HepG2 (cell line): Measurements from ENCODE around the gene AGT. TPM values are rescaled to one million over a fixed set of nuclear protein-coding genes. Genes with fewer than 3 reads are reported as not detected.

Experiments used
- ATAC-seq: fragments of 200-7000 bp; cut with Tn5 transposase; 3 replicates; pipeline ENCODE4 v1.9.1; 2020; ENCODE audit warnings: mild to moderate bottlenecking, moderate library complexity
- BruUV-seq: library from RNA; stranded (reverse); fragments of 400-500 nt; replicated peaks from 2 replicates; lab custom pipeline; 2021; lab: Mats Ljungman, UMichigan
- CTCF ChIA-PET: fragments of 300-600 bp; formaldehyde crosslinking; extraction: SDS; loops from one replicate; lab custom pipeline; 2021; ENCODE audit warnings: low total read pairs, inconsistent platforms, low intra/inter-chr PET ratio; lab: Yijun Ruan, JAX
- POLR2A ChIA-PET: fragments of 350-600 bp; sonication (Branson Sonifier 250); formaldehyde crosslinking; loops from one replicate; lab custom pipeline; 2020; ENCODE audit warnings: antibody characterized with exemption, inconsistent platforms; lab: Yijun Ruan, JAX
- DNase-seq: peaks from one replicate; pipeline ENCODE4 v3.0.0-alpha.2; 2015; ENCODE audit warnings: low spot score
- FAIRE-seq: peaks from 3 replicates; lab custom pipeline; 2011; peaks lifted over from hg19 to GRCh38; lab: Jason Lieb, UNC
- H2AFZ ChIP-seq: one replicate; pipeline ENCODE4 v1.6.1; 2011; ENCODE audit warnings: low read length, inconsistent platforms
- H3K27ac ChIP-seq: fragments of 300-600 bp; 3 replicates; pipeline ENCODE4 v1.8.0; 2011; ENCODE audit warnings: mixed run types, mild to moderate bottlenecking, mixed read lengths, low read length, inconsistent platforms; ENCODE audit not compliant: insufficient read depth; ENCODE audit errors: extremely low read length
- H3K27me3 ChIP-seq, 2 experiments: fragments of 200-600 bp in 1 of 2; 2 replicates in 1 of 2; 3 replicates in 1 of 2; pipeline versions ENCODE4 v1.6.0 to v1.8.0; 2011; ENCODE audit warnings: low read length in 2 of 2, mild to moderate bottlenecking in 2 of 2, moderate library complexity in 2 of 2, inconsistent platforms in 1 of 2; ENCODE audit not compliant: insufficient read depth in 2 of 2, control insufficient read depth in 1 of 2
- H3K36me3 ChIP-seq, 2 experiments: fragments of 200-600 bp in 1 of 2; replicated peaks in 1 of 2; 2 replicates in 1 of 2; 3 replicates in 1 of 2; pipeline versions ENCODE4 v1.5.1 to v1.8.0; 2011; ENCODE audit warnings: low read length in 2 of 2, inconsistent platforms in 1 of 2; ENCODE audit not compliant: insufficient read depth in 2 of 2, control insufficient read depth in 1 of 2
- H3K4me1 ChIP-seq: 2 replicates; pipeline ENCODE4 v1.5.1; 2012; ENCODE audit warnings: low read length, inconsistent platforms; ENCODE audit not compliant: insufficient read depth
- H3K4me2 ChIP-seq: 2 replicates; pipeline ENCODE4 v1.6.0; 2011; ENCODE audit warnings: low read depth, low read length, inconsistent platforms
- H3K4me3 ChIP-seq, 3 experiments: fragments of 200-600 bp in 1 of 3; sonication (generic), shearing (Covaris generic) in 1 of 3; replicated peaks in 1 of 3; 2 replicates each; pipeline ENCODE4 v1.5.1; 2011 to 2016; ENCODE audit warnings: low read length in 3 of 3, inconsistent platforms in 2 of 3, low read depth in 2 of 3, mild to moderate bottlenecking in 2 of 3, control low read depth in 1 of 3, mixed read lengths in 1 of 3; ENCODE audit not compliant: insufficient read depth in 1 of 3
- H3K79me2 ChIP-seq: one replicate; pipeline ENCODE4 v1.6.1; 2011; ENCODE audit warnings: low read length, inconsistent platforms; ENCODE audit not compliant: insufficient read depth
- H3K9ac ChIP-seq: 2 replicates; pipeline ENCODE4 v1.6.0; 2011; ENCODE audit warnings: mild to moderate bottlenecking, low read depth, low read length, inconsistent platforms; ENCODE audit not compliant: insufficient read depth
- H3K9me3 ChIP-seq: 2 replicates; pipeline ENCODE4 v1.5.1; 2012; ENCODE audit warnings: mild to moderate bottlenecking, low read length
- H4K20me1 ChIP-seq: 2 replicates; pipeline ENCODE4 v1.6.0; 2011; ENCODE audit warnings: inconsistent platforms, mild to moderate bottlenecking, low read length, moderate library complexity; ENCODE audit not compliant: insufficient read depth
- ATF2 ChIP-seq: sonication (generic); formaldehyde crosslinking; IDR thresholded peaks from 2 replicates; pipeline ENCODE4 v1.4.0; 2020; ENCODE audit warnings: missing genetic modification reagents
- BHLHE40 ChIP-seq: IDR thresholded peaks from 2 replicates; pipeline ENCODE4 v1.6.1; 2011; ENCODE audit warnings: low read length, improper control_type of control experiment
- GABPB1 ChIP-seq: IDR thresholded peaks from 2 replicates; pipeline ENCODE4 v1.6.1; 2016; ENCODE audit warnings: mild to moderate bottlenecking, missing genetic modification reagents, moderate library complexity, missing compliant biosample characterization
- PAWR ChIP-seq: sonication (generic); formaldehyde crosslinking; IDR thresholded peaks from 2 replicates; pipeline ENCODE4 v1.4.0; 2020; ENCODE audit warnings: missing genetic modification reagents, mild to moderate bottlenecking, borderline replicate concordance
- SUZ12 ChIP-seq: fragments of 150-350 bp; IDR thresholded peaks from 2 replicates; pipeline ENCODE4 v1.6.1; 2014; ENCODE audit warnings: low read depth, low read length
- ZKSCAN8 ChIP-seq: IDR thresholded peaks from 2 replicates; pipeline ENCODE4 v1.6.1; 2016; ENCODE audit warnings: borderline replicate concordance, missing genetic modification reagents, missing compliant biosample characterization
- WGBS: methylation state at CpG from one replicate; pipeline ENCODE4 v1.1.6; 2017; ENCODE audit warnings: low lambda C conversion rate; 5-methylcytosine and 5-hydroxymethylcytosine counted together
- in situ Hi-C: cut with HindIII; loops from 2 replicates; pipeline ENCODE4 v1.10.0; 2017; ENCODE audit warnings: low pct_unique_long_range_greater_than_20kb; ENCODE audit not compliant: extremely low pct_ligation_motif_present
- intact Hi-C: fragments of 100-400 bp; cut with micrococcal nuclease; formaldehyde crosslinking; loops from one replicate; pipeline ENCODE4 v1.10.0; 2022; ENCODE audit not compliant: unreplicated experiment
- polyA plus RNA-seq, 8 experiments: library from polyadenylated mRNA; depleted of rRNA in 3 of 8; stranded (reverse) in 7 of 8; unstranded in 1 of 8; fragments of >200 nt; fragmentation: Illumina TruSeq in 4 of 8; extraction: Trizol in 4 of 8; gene quantifications; 2 replicates each; pipeline versions ENCODE4 v1.2.1 to v1.2.3, GENCODE V29; 2011 to 2016; ENCODE audit warnings: low read depth in 4 of 8, missing spikeins in 1 of 8, mixed read lengths in 1 of 8; ENCODE audit not compliant: insufficient read depth in 1 of 8
- total RNA-seq, 5 experiments: library from RNA; depleted of rRNA; stranded (reverse); fragments of >200 nt; fragmentation: Illumina TruSeq; extraction: Trizol; gene quantifications; 2 replicates each; pipeline ENCODE4 v1.2.3, GENCODE V29; 2016; ENCODE audit warnings: low read depth in 1 of 5

AGT gene
- total and polyA plus RNA-seq, 2 of the 13 experiments (the other 11 are each of a cell fraction or from before 2014, with no cell fraction given): 892 to 2,071 TPM

DNA sequence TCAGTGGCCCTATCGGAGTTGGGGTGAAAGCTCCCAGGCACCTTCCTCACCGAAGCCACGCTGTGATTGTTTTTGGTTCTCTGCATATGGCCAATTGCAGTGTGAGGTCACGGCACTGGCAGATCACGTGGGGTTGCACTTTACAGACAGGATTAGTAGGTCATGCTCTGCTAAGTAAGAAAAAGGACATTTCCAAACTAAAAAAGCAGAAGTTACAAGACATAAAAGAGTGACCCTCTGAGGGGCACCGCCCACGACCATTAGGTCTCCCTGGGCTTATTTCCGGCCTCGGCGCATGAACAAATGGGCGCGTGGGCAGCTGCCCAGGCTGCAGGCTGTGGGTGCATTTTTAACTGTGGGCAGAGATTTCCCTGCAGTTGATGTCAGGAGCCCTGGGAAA, 35.2 kb upstream of the AGT start:
- peaks cover 92% of the 10 kb centered on the region for H3K4me1 ChIP-seq
- no peak overlapping the region for H2AFZ ChIP-seq
- FAIRE-seq: no peak
- no peak overlapping the region for H3K9ac ChIP-seq
- TF ChIP-seq PAWR (CRISPR knock-in tag): no peak
- TF ChIP-seq SUZ12: no peak
- TF ChIP-seq ZKSCAN8 (CRISPR knock-in tag): no peak
- no peak for TF ChIP-seq GABPB1
- TF ChIP-seq ATF2 (CRISPR knock-in tag): no peak
- no peak for TF ChIP-seq BHLHE40
- ChIA-PET POLR2A (no interaction called here), CTCF (no interaction called here)
- no peak overlapping the region for H3K4me2 ChIP-seq
- BruUV-seq: no TSS peak
- no peak for ATAC-seq
- no peaks in the 10 kb centered on the region for H4K20me1 ChIP-seq
- H3K9me3 ChIP-seq: no peaks in the 10 kb centered on the region
- H3K79me2 ChIP-seq: no peaks in the 10 kb centered on the region
- H3K4me3 ChIP-seq: no peak overlapping the region
- intact Hi-C loops: no loop called here
- H3K27me3 ChIP-seq: no peaks in the 10 kb centered on the region
- in situ Hi-C loops: no loop called here
- no peaks in the 10 kb centered on the region for H3K36me3 ChIP-seq
- H3K27ac ChIP-seq: no peak overlapping the region
- DNase-seq: no peak
- 88% methylated on average over 12 of the region's 12 CpGs for WGBS
